ENCODE measurements around the gene MB.

- no peak for TF ChIP-seq POLR2AphosphoS5 (IDR thresholded peaks at IDR 0.05)
- TF ChIP-seq POLR2A (IDR thresholded peaks at IDR 0.05), result no peak
- TF ChIP-seq, protein P1, sequence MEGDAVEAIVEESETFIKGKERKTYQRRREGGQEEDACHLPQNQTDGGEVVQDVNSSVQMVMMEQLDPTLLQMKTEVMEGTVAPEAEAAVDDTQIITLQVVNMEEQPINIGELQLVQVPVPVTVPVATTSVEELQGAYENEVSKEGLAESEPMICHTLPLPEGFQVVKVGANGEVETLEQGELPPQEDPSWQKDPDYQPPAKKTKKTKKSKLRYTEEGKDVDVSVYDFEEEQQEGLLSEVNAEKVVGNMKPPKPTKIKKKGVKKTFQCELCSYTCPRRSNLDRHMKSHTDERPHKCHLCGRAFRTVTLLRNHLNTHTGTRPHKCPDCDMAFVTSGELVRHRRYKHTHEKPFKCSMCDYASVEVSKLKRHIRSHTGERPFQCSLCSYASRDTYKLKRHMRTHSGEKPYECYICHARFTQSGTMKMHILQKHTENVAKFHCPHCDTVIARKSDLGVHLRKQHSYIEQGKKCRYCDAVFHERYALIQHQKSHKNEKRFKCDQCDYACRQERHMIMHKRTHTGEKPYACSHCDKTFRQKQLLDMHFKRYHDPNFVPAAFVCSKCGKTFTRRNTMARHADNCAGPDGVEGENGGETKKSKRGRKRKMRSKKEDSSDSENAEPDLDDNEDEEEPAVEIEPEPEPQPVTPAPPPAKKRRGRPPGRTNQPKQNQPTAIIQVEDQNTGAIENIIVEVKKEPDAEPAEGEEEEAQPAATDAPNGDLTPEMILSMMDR (IDR thresholded peaks at IDR 0.05), result no peak
- no peak for TF ChIP-seq EP300 (IDR thresholded peaks at IDR 0.05)
Observed at GRCh38 chr22:35609761-35610160, 7.4 kb downstream of the MB start.
